Activated CD4-positive, CD25-positive, alpha-beta regulatory T cell treated with anti-CD3 and anti-CD28 coated beads, Interleukin-2, amount 50 U/mL, for 16 hours (primary cell): ENCODE results near the gene RET.

Experiments
- DNase-seq: peaks from one replicate; pipeline ENCODE4 v3.0.0-alpha.2; 2020; ENCODE audit warnings: low read depth, low spot score

The RET gene

GRCh38 chr10:43106256-43107091, 29.6 kb downstream of the RET start:
- no peak for DNase-seq

- no peak for DNase-seq
These were observed 32.1 kb downstream of the RET start for GRCh38 chr10:43108951-43109350.

GRCh38 chr10:43109671-43110249, 32.9 kb downstream of the RET start:
- no peak for DNase-seq

GRCh38 chr10:43110338-43111071, 33.6 kb downstream of the RET start:
- DNase-seq = no peak

- no peak for DNase-seq
These were observed 34.2 kb downstream of the RET start for GRCh38 chr10:43111101-43111500.

- DNase-seq = no peak
These were observed 35.2 kb downstream of the RET start for GRCh38 chr10:43111921-43112607.

GRCh38 chr10:43112608-43112961, 35.7 kb downstream of the RET start:
- DNase-seq = no peak

GRCh38 chr10:43113201-43114087, 36.6 kb downstream of the RET start:
- DNase-seq = no peak

GRCh38 chr10:43114088-43114742, 37.3 kb downstream of the RET start:
- no peak for DNase-seq

- DNase-seq = no peak
These were observed 38.1 kb downstream of the RET start for GRCh38 chr10:43114743-43115611.

GRCh38 chr10:43115881-43116595, 39.2 kb downstream of the RET start:
- no peak for DNase-seq

- no peak for DNase-seq
These were observed 39.7 kb downstream of the RET start for GRCh38 chr10:43116596-43116995.

GRCh38 chr10:43117031-43117776, 40.3 kb downstream of the RET start:
- no peak for DNase-seq

GRCh38 chr10:43117777-43118583, 41.1 kb downstream of the RET start:
- DNase-seq = no peak

- DNase-seq = no peak
These were observed 42.0 kb downstream of the RET start for GRCh38 chr10:43118631-43119415.

GRCh38 chr10:43119416-43120115, 42.7 kb downstream of the RET start:
- DNase-seq = no peak
